Adrenal gland (tissue), 5 donors: ENCODE measurements around the gene OSBPL2.

ENCODE experiments used
- CTCF ChIP-seq, 6 experiments: fragments of 450-650 bp in 4 of 6; fragments of 200-600 bp in 2 of 6; sonication (generic) in 1 of 6; IDR thresholded peaks; 1 replicate in 5 of 6; 2 replicates in 1 of 6; pipeline versions ENCODE4 v1.5.1 to v1.8.0; 2016 to 2021; ENCODE audit warnings: antibody characterized with exemption in 6 of 6, mild to moderate bottlenecking in 2 of 6, moderate library complexity in 1 of 6
- POLR2A ChIP-seq, 2 donors: fragments of 450-650 bp; IDR thresholded peaks; one replicate each; pipeline ENCODE4 v1.6.1; 2017; ENCODE audit warnings: antibody characterized with exemption in 2 of 2, mild to moderate bottlenecking in 2 of 2, moderate library complexity in 1 of 2
- donor health status: DM: no; HTN: no; CAD: no.

- TF ChIP-seq CTCF (IDR thresholded peaks at IDR 0.05) = no peak
- TF ChIP-seq POLR2A (IDR thresholded peaks at IDR 0.05) = no peak
Observed at GRCh38 chr20:62306414-62307187, 68.3 kb downstream of the OSBPL2 start.
